HG02943 (cell line): Measurements from ENCODE around the gene CORO2B.
"Not testable (repeated sequence)": the region's sequence is repeated elsewhere in the genome, so short reads cannot be mapped to it uniquely, and the experiment has no call there.

Source experiments
- ATAC-seq: cut with Tn5 transposase; IDR thresholded peaks from one replicate; pipeline ENCODE4 v1.9.1; 2021; ENCODE audit warnings: mild to moderate bottlenecking, low read depth, moderate library complexity; ENCODE audit not compliant: unreplicated experiment

CORO2B gene

DNA sequence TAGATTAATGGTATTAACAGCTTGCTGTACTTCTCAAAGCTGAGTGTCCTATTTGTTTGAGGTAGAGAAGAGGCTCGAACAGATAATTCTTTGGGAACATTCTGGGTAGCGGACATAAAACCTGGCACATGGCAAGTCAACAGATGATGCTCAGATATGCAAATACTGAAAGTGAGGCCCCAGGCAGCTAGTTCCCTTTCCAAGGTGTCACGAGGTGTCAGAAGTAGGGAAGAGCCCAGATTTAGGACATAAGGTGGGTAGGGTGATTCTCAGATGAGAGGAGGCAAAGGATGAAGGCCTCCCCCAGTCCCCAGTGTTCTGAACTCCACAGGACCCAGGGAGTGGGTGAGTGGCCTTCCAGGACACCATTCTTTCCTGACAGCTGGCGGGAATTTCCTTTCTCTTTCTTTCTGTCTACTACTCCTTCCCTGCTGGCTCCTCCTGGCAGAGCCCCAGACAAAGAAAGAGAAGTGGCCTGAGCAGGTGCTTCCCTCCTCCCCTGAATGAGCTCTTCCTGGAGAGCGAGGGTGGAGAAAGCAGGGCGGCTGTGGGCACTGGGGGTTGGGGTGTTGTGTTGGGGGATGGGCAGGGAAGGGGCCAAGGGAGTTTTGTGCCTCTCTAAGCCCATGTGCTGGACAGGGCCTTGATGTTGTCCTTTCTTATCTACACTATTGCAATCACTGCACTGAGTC, 87.5 kb downstream of the CORO2B start:
- ATAC-seq = no peak

DNA sequence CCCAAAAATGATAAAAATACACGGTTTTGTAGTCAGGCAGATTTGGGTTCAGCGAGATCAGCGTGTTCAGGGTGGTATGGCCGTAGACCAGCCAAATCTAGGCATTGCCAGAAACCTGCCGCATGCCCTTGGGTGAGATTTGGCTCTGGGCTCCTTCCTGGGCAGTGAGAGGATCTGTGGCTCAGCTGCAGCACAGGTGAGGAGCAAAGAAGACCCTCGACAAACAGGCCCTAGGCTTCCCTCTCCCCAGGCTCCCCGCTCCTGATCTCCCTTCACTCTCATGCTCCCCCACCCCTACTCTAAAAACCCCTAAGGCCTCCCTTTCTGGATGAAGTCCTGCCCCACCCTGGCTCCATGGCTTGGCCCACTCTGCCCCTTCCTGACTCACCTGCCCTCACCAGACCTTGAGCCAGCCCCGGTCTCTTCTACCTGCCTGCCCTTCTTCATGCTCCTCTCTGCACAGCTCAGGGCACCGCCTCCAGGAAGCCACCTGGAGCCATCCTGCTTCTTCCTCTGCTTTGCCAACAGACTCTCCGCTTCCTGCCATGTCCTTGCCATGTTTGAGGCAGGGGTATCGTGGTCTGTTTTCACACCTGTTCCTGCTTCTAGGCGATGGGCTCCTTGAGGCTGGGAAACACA, 88.1 kb downstream of the CORO2B start:
- ATAC-seq = no peak

GRCh38 chr15:68667800-68668625, 89.2 kb downstream of the CORO2B start:
- ATAC-seq = no peak

DNA sequence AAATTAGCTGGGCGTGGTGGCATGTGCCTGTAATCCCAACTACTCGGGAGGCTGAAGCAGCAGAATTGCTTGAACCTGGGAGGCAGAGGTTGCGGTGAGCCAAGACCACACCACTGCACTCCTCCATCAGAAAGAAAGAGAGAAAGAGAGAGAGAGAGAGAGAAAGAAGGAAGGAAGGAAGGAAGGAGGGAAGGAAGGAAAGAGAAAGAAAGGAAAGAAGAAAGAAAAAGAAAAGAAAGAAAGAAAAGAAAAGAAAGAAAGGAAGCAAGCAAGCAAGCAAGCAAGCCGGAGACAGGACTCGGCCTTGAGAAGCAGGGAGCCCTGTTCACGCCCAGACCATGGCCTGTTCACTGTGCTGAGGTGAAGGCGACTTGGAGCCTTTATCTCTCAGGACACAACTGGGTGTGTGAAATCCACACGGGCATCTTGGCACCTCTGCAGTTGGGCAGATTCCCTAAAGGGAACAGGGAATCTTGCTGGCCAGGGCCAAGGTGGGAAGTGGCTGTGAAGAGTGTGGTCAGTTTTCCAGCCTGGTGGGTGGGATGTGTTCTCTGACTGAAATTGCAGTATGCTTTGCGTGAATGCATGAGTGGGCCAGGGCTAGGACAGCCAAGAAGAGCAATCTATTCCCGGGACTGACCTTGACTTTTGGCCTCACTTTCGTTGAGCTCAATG, 90.3 kb downstream of the CORO2B start:
- no peak for ATAC-seq

- ATAC-seq = no peak
Observed at GRCh38 chr15:68672251-68672650, 93.5 kb downstream of the CORO2B start.

- ATAC-seq = no peak
Observed at GRCh38 chr15:68672781-68673205, 94.0 kb downstream of the CORO2B start.

GRCh38 chr15:68674975-68675374, 96.2 kb downstream of the CORO2B start:
- ATAC-seq = no peak

DNA sequence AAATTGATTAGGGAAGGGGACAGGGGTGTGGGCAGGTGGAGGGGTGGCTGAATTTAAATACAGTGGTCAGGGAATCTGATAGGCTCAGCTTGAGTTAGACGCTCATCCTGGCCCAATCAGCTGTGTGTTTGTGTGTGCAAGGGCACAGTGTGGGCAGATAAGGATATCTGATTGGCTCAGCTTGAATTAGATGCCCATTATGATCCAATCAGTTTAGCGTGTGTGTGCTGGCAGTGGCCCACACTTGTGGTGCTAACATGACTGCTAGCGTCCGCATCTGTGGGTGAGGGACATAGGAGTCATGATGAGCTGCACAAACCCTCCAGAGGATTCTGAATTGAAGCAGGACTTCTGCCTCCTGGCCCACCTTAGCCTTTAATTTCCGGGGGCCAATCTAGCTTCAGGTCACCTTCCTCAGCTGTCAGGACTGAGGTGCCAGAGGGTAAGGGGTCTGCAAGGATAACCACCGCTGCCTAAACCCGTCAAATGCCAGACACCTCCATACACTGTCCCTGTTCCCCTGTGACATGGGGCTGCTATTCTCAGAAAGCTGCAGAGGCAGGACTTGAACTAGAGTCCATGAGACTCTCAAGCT, 97.3 kb downstream of the CORO2B start:
- no peak for ATAC-seq

- no peak for ATAC-seq
Observed at GRCh38 chr15:68676926-68677325, 98.1 kb downstream of the CORO2B start.

GRCh38 chr15:68677996-68678395, 99.2 kb downstream of the CORO2B start:
- ATAC-seq = no peak

DNA sequence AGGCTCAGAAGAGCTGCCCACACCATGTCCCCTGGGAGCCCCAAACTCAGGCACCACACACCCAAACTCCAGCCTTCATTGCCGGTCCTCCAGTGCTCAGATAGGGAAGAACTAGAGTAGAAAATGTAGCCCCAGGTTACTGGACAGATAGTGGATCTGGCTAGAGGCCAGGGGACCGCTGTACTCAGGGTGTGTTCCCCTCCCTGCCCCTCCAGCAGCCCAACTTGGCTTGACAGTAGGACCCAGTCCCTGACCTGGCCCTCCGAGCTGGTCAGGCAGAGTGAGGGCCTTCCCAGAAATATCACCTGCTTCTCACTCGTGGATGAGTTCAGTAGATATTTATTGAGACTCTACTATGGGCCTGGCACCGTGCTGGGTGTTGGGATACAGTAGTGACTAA, 100.0 kb downstream of the CORO2B start:
- no peak for ATAC-seq

- no peak for ATAC-seq
Observed at GRCh38 chr15:68679161-68679560, 100.4 kb downstream of the CORO2B start.

GRCh38 chr15:68679961-68680371, 101.2 kb downstream of the CORO2B start:
- ATAC-seq = no peak

- ATAC-seq = not testable (repeated sequence)
Observed at GRCh38 chr15:68680756-68681155, 102.0 kb downstream of the CORO2B start.

- no peak for ATAC-seq
Observed at GRCh38 chr15:68681836-68682235, 103.0 kb downstream of the CORO2B start.

DNA sequence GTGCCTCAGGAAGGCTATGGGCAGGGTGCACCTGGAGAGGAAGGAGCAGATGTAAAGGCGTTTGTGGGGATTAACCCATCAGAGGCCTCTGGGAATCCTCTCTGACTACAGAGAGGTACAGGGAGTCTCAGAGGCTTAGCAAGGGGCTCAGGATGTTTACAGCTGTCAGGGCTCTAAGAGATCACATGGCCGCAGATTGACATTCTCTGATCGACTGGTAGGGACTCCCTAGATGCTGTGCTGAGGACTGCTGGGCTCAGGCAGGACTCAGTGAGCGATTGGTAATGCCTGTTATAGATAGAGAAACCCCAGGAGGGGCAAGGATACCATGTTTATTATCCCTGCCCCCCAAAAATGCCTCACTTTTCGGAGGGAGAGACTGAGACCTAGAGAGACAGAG, 103.5 kb downstream of the CORO2B start:
- no peak for ATAC-seq

DNA sequence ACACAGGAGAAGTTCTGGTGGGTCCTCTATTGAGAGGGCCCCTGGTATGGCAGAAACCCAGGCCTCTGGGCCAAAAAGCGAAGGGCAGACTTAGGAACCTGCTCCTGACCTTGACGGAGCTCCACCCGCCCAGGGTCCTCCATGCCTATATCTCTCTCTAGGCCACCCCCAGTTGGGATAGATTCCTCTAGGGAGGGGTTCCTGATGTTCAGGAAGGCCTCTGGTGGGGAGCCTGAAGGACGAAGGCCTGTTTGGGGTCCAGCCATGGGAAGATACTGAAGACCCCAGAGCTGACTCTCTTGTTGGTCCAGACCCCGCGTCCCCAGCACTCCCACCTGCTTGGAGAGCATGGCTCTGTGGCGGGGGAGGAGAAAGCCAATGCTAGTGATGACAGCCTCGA, 104.2 kb downstream of the CORO2B start:
- no peak for ATAC-seq

GRCh38 chr15:68683551-68683950, 104.8 kb downstream of the CORO2B start:
- ATAC-seq = no peak

DNA sequence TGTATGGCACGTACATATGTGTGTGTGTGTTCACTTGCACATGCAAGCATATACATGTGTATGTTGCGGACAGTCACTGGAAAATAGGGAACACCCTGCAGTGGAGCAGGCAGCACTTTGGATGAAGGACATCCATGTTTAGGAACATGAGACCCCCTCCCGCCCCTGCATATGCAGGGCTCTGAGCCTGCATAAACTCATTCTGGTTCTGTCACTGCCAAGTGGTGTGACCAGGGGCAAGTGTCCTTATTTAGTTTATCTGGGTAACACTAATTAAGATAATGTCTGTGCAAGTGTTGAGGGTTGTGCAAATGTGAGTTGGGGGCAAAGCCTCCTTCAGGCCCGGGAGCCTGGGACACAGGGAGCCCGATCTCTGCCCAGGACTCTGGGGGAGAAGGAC, 105.7 kb downstream of the CORO2B start:
- no peak for ATAC-seq

GRCh38 chr15:68687136-68687735, 108.4 kb downstream of the CORO2B start:
- ATAC-seq = no peak
